A172 (cell line): ENCODE measurements around the gene HHLA2. TPM values are rescaled to one million over a fixed set of nuclear protein-coding genes. Genes with fewer than 3 reads are reported as not detected.

Source experiments
- total RNA-seq: library from RNA; depleted of rRNA; stranded (reverse); fragments of >200 nt; shearing (Covaris generic); gene quantifications from 2 replicates; pipeline ENCODE4 v1.2.3, GENCODE V29; 2014; rRNA removed

Gene HHLA2
- total RNA-seq, 1 experiment from 2014 or later, result not detected

Other genes with a start within 250 kb of the HHLA2 start
- 124 and 145 TPM in 2 replicates for gene CD47, start 205.5 kb upstream of the HHLA2 start, total RNA-seq
- gene IFT57, start 74.1 kb upstream of the HHLA2 start, total RNA-seq, result 61.0 and 70.2 TPM in 2 replicates
- 1.7 and 2.0 TPM in 2 replicates for gene MYH15, start 214.0 kb downstream of the HHLA2 start, total RNA-seq